Stimulated activated CD8-positive, alpha-beta memory T cell treated with anti-CD3 and anti-CD28 coated beads, Interleukin-7, amount 100 ng/mL, for 1 hour (primary cell): ENCODE measurements around the gene CDK17.
"Not testable (repeated sequence)": the region's sequence is repeated elsewhere in the genome, so short reads cannot be mapped to it uniquely, and the experiment has no call there.

ENCODE experiments used
- DNase-seq, 2 donors: peaks; one replicate each; pipeline ENCODE4 v3.0.0-alpha.2; 2020; ENCODE audit warnings: low read depth in 2 of 2

CDK17 gene

DNA sequence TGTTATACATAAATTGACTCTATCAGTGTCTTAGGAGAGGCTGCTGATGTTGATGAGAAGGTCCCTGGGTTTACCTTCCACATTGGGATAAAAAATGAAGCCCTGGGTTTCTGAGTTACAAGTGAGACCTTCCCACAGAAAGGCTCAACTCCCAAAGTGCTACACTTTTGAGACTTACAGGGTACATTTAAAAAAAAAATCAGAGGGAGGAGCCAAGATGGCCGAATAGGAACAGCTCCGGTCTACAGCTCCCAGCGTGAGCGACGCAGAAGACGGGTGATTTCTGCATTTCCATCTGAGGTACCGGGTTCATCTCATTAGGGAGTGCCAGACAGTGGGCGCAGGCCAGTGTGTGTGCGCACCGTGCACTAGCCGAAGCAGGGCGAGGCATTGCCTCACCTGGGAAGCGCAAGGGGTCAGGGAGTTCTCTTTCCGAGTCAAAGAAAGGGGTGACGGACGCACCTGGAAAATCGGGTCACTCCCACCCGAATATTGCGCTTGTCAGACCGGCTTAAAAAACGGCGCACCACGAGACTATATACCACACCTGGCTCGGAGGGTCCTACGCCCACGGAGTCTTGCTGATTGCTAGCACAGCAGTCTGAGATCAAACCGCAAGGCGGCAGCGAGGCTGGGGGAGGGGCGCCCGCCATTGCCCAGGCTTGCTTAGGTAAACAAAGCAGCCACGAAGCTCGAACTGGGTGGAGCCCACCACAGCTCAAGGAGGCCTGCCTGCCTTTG lies 84.3 kb downstream of the CDK17 start:
- not testable (repeated sequence) for DNase-seq

DNA sequence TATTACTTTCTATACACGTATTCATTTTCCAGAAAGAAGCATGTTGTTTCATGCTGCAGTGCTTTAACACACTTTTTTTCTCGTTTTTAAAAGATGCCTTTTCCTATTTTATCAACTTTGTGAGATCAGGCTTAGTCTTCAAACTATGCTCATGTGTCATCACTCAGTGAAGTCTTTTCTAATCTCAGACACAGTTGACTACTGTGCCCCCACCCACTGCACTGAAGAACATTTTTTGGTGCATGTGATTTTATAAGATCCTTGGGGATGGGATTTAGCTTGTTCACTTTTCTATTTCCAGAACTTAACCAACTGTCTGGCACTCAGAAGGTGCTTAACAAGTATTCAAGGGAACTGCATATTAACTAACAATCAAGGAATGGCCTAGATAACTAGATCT lies 85.5 kb downstream of the CDK17 start:
- no peak for DNase-seq

GRCh38 chr12:96313606-96314005 lies 86.6 kb downstream of the CDK17 start:
- no peak for DNase-seq

DNA sequence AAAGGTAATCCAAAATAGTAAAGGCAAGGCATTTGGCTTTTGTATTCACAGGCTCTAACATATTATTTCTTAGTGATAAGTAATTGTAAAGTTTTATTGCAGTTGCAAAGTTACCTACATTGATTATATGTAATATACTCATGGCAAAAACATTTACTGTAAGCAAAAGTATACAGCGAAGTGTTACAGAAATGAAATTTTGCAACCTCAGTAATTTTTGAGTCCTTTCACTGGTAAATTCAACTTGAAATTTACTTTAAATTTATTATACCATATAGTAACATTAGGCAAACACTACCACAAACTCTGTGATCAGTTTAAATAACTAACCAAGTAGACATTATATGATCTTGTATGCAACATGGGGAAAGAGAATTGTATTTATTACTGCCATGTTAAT lies 89.0 kb downstream of the CDK17 start:
- no peak for DNase-seq

GRCh38 chr12:96310067-96310466 lies 90.2 kb downstream of the CDK17 start:
- no peak for DNase-seq

DNA sequence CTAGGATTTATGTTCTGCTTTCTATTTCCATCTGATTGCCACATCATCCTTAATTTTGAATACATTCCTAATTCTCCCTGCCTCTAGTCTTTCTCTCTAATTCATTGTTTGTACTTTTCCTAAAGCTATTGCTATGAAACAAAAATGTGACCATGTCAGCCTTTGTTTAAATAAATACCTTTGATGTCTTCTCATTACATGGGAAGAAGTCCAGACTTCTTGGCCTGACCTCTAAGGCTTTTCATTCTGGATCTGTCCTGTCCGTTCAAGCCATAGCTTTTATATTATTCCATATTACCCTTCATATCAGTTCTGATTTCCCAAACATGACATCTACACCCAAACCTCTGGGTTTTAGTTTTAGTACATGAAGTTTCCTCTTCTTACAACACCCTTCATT lies 91.4 kb downstream of the CDK17 start:
- no peak for DNase-seq

GRCh38 chr12:96305665-96306064 lies 94.6 kb downstream of the CDK17 start:
- no peak for DNase-seq

GRCh38 chr12:96303653-96304052 lies 96.6 kb downstream of the CDK17 start:
- no peak for DNase-seq

GRCh38 chr12:96302687-96303310 lies 97.4 kb downstream of the CDK17 start:
- no peak for DNase-seq

DNA sequence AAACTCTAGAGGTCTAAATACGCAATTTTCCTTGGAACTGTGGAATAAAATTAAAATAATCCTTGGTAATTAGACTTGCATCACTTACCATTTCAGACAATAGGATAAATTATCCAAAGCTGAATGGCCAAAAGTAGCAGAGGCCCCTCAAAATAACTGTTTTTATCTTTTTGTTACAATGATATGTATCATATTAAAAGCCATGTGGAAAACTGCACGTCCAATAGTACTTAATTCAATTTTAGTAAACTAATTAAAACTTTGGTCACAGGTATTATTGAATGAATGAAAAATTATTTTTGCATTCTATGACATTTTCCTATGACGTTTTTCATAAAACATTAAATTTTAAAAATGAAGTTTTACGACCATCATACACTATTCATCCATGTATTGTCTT lies 98.5 kb downstream of the CDK17 start:
- no peak for DNase-seq

DNA sequence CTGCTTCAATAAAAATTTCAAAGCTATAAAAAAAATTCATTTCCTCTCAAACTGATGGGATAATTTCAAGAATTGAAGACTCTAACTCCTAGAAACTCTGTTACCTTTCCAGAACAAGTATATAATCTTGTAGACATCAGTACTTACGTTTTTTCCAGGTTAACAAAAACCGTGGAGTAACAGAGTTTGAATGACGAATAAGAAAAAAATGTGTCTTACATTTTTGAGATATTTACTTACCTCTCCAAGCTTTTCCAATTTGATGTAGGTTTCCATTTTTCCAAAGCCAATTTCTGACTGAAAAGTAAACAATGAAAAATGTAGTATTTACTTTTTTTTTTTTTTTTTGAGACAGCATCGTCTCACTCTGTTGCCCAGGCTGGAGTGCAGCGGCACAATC lies 100.2 kb downstream of the CDK17 start:
- no peak for DNase-seq

DNA sequence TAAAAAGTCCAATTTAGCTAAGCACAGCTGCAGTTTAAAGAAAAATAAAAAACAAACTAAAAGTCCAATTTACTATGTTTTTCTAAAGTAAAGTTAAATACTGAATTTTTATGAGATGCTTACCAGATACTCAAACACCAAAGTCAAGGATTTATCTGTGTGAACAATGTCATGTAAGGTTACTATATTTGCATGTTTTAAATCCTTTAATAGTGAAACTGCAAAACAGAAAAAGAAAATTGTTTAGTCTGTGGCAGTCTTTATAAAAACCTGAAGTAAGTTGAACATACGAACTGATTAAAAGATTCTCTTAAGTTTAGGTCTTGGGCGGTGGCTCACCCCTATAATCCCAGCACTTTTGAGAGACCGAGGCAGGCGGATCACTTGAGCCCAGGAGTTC lies 102.7 kb downstream of the CDK17 start:
- no peak for DNase-seq

DNA sequence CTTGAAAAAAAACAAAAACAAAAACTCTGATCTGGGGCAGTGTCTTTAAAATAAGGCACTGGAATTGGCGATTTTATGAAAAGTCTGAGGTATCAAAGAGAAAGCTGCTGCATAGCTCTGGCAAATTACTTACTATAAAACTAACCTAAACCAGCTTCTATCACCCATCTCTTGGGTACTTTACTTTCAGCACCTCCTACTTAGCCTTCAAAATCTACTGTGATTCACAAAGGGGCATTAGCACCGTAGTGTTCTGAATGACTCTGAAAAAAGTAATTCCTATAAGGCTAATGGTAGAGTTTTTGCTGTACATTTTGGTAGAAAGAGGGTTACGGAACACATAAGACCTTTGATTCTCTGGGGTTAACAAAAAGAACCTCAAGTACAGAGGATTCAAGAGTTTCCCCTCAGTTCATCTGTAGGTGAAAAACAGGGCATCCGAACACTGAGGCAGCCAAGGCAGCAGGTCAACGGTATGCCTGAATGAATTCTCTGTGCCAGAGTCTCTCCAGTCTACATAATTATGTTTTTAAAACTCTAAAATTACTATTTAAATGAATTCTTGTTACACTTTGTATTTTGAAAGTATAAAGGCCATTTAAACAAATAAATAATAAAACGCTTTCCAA lies 104.6 kb downstream of the CDK17 start:
- DNase-seq = no peak

DNA sequence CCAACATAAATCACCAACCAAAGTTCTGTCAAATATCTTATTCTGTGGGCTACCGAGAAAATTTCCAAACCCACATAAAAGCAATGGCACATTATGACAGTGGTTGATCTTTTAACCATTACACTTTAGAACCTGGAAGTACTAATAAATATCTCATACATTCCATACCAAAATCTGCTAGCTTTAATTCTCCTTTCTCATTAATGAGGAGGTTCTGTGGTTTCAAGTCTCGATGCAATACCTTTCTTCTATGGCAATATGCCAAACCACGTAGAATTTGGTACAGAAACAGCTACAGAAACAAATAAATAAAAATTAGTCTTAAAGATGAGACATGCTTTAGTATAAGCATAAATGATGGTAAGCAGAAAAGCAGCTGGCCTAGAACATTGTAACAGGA lies 105.4 kb downstream of the CDK17 start:
- no peak for DNase-seq

GRCh38 chr12:96293093-96293492 lies 107.1 kb downstream of the CDK17 start:
- no peak for DNase-seq

DNA sequence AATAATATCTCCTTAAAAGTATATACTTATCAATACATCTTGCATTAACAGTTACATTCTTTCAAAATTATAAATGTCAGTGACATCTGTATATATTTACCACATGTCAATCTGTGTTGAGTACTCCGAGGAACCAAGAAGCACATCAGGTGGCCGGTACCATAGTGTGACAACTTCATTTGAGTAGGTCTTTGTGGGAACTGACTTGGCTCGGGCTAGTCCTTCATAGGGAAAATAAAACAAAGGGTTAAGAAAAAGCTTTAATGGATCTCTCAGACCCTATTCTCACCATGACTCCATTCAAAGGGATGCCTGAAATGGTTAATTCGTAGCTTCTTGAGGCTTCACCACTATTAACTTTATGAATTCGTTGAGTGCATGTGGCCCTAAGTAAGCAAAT lies 111.2 kb downstream of the CDK17 start:
- DNase-seq = no peak

DNA sequence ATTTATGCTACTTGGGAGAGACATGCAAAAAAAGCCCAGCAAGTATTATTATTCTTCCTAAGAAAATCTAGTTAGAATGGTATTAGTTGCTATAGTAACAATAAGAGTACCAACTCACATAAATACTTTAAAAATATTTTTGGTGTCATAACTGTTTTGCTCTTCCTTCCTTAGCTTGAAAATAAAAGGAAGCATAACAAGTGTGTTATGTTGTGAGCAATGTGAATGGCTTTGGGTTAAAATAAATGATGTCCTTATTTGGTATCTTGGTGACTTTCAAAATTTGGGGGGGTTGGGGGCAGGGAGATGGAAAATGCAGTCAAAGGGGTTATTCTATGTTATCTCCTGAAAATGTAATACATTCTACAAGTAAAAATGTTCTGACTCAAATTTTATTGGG lies 115.1 kb downstream of the CDK17 start:
- DNase-seq = no peak

DNA sequence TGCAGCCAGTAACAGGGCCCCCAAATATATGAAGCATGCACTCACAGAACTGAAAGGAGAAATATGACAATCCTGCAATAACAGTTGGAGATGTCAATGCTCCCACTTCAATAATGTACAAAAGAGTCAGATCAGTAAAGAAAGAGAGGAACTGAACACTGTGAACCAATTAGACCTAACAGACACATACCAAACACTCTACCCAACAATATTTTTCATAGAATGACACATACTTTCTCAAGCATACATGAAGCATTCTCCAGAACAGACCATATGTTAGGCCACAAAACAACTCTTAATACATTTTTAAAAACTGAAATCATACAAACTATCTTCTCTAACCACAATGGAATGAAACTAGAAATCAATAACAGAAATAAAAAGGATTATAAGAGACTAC lies 125.9 kb downstream of the CDK17 start:
- DNase-seq = no peak

DNA sequence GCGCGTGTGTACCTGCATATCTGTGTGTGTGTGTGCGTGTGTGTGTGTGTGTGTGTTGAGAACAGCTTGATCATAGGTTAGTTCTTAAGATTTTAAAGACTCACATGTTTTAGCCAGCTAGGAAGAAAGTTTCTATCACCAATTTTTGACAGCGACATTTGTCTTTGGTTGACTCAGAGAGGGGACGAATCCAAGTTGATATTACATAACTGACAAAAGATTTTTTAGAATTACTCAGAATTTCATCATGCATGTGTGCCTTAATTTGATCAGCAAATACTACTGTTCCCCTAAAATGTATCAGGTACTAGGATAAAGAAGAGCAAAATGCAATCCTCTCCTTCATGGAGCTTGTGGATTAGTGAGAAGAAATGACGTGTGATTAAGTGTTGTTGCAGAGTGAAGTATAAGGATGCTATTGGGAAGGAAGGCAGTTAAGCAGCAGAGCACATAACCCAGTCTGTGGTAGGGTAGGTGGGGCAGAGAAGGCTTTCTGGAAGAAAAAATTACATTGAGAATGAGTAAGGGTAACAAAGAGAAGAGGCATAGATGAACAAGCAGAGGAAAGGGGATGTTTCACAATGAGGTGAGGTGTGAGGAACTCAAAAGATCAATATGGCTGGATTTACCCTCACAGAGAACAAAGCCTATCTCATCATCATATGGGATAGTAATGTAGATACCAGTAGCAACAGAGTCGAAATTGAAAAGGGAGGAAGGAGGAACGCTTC lies 128.6 kb downstream of the CDK17 start:
- DNase-seq = no peak

DNA sequence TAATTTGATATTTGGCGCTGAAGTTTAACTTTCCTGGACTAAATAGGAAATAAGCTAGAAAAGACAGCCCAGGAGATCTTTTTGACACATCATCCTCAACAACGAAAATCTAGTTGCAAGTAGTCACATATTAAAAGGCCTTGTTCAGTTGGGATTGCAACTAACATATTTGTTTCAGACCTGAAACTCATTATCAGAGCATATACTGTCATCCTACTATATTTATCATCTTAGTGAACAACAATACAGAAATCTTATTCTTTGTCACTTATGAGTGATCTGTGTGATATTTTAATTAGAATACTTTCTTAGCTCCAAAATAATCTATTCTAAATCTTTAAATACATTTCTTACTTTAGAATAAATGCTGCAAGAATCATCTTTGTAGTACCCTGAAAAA lies 134.0 kb downstream of the CDK17 start:
- DNase-seq = no peak

- no peak for DNase-seq
Observed at GRCh38 chr12:96265836-96266235, 134.4 kb downstream of the CDK17 start.

DNA sequence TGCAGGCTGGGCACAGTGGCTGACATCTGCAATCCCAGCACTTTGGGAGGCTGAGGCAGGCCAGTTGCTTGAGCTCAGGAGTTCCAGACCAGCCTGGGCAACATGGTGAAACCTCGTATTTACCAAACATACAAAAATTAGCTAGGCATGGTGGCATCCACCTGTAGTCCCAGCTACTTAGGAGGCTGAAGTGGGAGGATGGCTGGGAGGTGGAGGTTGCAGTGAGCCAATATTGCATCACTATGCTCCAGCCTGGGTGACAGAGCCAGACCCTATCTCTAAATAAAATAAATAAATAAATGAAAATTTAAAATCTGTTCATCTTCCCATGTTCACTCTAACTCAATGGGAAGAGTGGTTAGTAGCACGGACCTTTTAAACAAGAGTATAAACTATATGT lies 134.8 kb downstream of the CDK17 start:
- DNase-seq = no peak

GRCh38 chr12:96263449-96263902 lies 136.8 kb downstream of the CDK17 start:
- DNase-seq = no peak
